Breast epithelium (tissue), 3 donors: ENCODE results near the gene COLEC11.

Experiments
- POLR2AphosphoS5 ChIP-seq, 3 donors: sonication (generic); formaldehyde crosslinking; IDR thresholded peaks; one replicate each; pipeline ENCODE4 v1.6.1; 2017; ENCODE audit warnings: antibody characterized with exemption in 3 of 3
- TF ChIP-seq, protein P1 (sequence below), 3 donors: fragments of 450-650 bp; IDR thresholded peaks; one replicate each; pipeline ENCODE4 v1.5.1; 2016 to 2017; ENCODE audit warnings: antibody characterized with exemption in 3 of 3, mild to moderate bottlenecking in 3 of 3, moderate library complexity in 3 of 3

DNA sequence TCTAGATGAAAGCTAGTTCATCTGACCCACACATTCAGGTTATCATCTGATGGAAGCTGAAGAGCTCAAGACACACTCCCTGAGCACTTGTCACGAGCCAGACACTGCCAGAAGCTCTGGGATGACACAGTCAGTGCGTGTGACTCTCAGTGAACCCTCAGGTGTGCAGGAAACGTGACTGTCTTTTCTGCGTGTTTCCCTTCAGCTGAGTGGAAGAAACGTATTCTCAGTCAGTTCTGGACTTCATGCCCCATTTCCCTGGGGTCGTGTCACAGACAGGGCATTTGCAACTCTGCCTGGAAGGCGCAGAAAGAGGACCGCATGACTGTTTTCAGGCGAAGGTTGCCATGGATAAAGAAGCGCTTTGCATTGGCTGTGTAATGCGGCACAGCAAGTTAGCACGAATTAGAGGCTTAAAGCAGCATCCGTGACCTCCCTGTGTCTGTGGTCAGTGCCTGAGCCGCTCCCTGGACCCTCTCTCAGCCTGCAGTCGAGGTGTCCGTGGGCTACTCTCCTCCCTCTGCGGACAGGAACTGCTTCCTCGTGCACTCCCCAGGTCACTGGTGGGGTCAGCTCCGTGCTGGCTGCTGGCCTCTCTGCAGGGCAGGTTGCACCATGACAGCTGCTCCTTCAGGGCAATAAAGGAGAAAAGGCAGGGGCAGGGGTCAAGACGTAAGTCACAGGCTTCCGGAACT, 59.8 kb downstream of the COLEC11 start:
- TF ChIP-seq, protein P1, sequence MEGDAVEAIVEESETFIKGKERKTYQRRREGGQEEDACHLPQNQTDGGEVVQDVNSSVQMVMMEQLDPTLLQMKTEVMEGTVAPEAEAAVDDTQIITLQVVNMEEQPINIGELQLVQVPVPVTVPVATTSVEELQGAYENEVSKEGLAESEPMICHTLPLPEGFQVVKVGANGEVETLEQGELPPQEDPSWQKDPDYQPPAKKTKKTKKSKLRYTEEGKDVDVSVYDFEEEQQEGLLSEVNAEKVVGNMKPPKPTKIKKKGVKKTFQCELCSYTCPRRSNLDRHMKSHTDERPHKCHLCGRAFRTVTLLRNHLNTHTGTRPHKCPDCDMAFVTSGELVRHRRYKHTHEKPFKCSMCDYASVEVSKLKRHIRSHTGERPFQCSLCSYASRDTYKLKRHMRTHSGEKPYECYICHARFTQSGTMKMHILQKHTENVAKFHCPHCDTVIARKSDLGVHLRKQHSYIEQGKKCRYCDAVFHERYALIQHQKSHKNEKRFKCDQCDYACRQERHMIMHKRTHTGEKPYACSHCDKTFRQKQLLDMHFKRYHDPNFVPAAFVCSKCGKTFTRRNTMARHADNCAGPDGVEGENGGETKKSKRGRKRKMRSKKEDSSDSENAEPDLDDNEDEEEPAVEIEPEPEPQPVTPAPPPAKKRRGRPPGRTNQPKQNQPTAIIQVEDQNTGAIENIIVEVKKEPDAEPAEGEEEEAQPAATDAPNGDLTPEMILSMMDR (IDR thresholded peaks at IDR 0.05) = no peak
- TF ChIP-seq POLR2AphosphoS5 (IDR thresholded peaks at IDR 0.05) = no peak
